ENCODE measurements around the gene TIGAR. TPM values are rescaled to one million over a fixed set of nuclear protein-coding genes. Genes with fewer than 3 reads are reported as not detected.

Gene TIGAR
- total RNA-seq, 3 donors from 2014 or later, result 2.9 to 7.5 (median 6.9) TPM

DNA sequence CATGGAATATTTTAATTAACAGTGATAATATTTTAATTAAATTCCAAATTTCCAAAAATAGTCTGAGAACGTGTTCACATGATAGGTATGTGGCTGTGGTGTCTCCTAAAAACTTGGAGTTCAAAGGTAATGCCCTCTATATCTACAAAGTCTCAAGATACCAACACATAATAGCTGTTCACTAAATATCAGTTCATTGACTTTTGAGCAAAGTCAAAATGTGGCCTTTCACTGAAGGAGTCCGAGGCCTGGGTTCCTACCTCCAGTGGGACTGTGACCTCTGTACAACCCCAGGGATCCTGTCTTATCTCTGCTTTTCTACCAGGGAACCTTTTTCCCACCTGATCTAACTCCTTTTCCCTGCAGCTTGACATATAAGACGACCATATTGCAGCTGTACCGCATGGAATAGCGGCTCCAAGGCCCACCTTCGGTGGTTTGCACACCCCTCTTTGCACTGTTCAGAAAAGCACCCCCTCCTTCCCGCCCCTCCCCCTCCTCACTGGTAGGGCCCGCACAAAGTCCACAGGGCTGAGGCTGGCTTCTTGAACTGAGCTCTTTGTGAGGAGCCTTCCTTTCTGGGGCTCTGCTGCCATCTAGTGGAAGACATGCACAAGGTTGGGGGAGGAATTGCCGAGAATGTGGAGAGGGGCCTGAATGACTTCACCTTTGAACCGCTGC lies 44.3 kb upstream of the TIGAR start:
- TF ChIP-seq, protein P1, sequence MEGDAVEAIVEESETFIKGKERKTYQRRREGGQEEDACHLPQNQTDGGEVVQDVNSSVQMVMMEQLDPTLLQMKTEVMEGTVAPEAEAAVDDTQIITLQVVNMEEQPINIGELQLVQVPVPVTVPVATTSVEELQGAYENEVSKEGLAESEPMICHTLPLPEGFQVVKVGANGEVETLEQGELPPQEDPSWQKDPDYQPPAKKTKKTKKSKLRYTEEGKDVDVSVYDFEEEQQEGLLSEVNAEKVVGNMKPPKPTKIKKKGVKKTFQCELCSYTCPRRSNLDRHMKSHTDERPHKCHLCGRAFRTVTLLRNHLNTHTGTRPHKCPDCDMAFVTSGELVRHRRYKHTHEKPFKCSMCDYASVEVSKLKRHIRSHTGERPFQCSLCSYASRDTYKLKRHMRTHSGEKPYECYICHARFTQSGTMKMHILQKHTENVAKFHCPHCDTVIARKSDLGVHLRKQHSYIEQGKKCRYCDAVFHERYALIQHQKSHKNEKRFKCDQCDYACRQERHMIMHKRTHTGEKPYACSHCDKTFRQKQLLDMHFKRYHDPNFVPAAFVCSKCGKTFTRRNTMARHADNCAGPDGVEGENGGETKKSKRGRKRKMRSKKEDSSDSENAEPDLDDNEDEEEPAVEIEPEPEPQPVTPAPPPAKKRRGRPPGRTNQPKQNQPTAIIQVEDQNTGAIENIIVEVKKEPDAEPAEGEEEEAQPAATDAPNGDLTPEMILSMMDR (IDR thresholded peaks at IDR 0.05), result peak; percentile 69 to 92 (median 91)
- TF ChIP-seq POLR2AphosphoS5 (IDR thresholded peaks at IDR 0.05) (peak in 2 of 3 donors; percentile 48 to 68), POLR2A (IDR thresholded peaks at IDR 0.05) (no peak)
- intact Hi-C loops (cut with DNase I; ENCODE audit: low total_unique reads), result no loop called here
- H3K27me3 ChIP-seq, result peaks cover 0 to 29% of the 10 kb centered on the region in 2 donors
- peak overlapping the region in 2 of 3 donors; percentile 62 to 78 for H3K4me3 ChIP-seq
- H3K27ac ChIP-seq, result peak overlapping the region in 1 of 2 donors; percentile 85
- H3K36me3 ChIP-seq, result no peaks in the 10 kb centered on the region
- peak in 1 of 2 donors; percentile 78 for DNase-seq (ENCODE audit: low spot score in 2 of 2)
- no peaks in the 10 kb centered on the region for H3K9me3 ChIP-seq
- H3K4me1 ChIP-seq, result no peaks in the 10 kb centered on the region

DNA sequence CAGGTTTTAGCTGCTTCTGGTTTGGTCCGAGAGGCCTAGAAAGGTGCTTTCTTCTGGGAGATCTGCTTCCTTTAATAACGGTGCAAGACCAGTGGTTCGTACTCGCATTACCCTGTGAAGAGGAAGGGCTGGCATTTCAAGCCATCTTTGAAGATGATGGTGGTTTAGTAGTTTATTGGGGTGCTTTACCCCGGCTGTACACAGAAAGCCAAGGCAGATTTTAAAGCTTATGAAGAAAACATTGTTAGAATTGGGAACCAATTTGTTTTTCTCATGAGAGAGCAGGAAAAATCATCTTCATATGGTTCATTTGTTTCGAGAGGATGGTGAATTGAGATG lies 43.8 kb upstream of the TIGAR start:
- Histone ChIP-seq H3K27me3 (peaks cover 0 to 27% of the 10 kb centered on the region in 2 donors), H3K4me3 (peak overlapping the region in 1 of 3 donors; percentile 24), H3K4me1 (no peaks in the 10 kb centered on the region), H3K36me3 (no peaks in the 10 kb centered on the region), H3K9me3 (no peaks in the 10 kb centered on the region), H3K27ac (peak overlapping the region in 1 of 2 donors; percentile 29)
- intact Hi-C loops (cut with DNase I; ENCODE audit: low total_unique reads), result no loop called here
- no peak for TF ChIP-seq POLR2AphosphoS5 (IDR thresholded peaks at IDR 0.05)
- TF ChIP-seq, protein P1 (IDR thresholded peaks at IDR 0.05), result peak in 1 of 3 donors; percentile 11
- DNase-seq (ENCODE audit: low spot score in 2 of 2), result no peak

DNA sequence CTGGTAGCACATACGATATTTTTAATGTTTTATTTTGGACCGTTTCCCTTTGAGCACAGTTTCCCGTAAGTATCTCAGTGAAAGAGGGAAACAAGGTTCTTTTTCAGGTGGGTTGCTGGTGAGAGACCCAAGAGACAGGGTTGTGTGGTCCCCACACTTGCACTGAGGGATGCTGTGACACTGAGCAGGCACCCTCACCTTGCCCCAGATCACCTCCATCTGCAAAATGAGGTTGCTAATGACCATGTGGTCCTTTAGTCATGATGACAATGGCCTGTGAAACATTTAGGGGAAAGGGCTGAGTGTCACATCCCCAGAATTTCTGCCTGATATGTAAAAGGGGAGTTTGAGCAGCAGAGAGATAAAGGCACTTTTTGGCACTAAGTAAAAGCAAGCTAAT lies 43.2 kb upstream of the TIGAR start:
- Histone ChIP-seq H3K9me3 (no peaks in the 10 kb centered on the region), H3K4me1 (no peaks in the 10 kb centered on the region), H3K4me3 (no peak overlapping the region), H3K27me3 (peaks cover 0 to 21% of the 10 kb centered on the region in 2 donors), H3K36me3 (no peaks in the 10 kb centered on the region), H3K27ac (no peak overlapping the region)
- intact Hi-C loops (cut with DNase I; ENCODE audit: low total_unique reads), result no loop called here
- DNase-seq (ENCODE audit: low spot score in 2 of 2), result no peak
- TF ChIP-seq, protein P1 (IDR thresholded peaks at IDR 0.05), result no peak
- TF ChIP-seq POLR2AphosphoS5 (IDR thresholded peaks at IDR 0.05) (no peak), POLR2A (IDR thresholded peaks at IDR 0.05) (no peak)

DNA sequence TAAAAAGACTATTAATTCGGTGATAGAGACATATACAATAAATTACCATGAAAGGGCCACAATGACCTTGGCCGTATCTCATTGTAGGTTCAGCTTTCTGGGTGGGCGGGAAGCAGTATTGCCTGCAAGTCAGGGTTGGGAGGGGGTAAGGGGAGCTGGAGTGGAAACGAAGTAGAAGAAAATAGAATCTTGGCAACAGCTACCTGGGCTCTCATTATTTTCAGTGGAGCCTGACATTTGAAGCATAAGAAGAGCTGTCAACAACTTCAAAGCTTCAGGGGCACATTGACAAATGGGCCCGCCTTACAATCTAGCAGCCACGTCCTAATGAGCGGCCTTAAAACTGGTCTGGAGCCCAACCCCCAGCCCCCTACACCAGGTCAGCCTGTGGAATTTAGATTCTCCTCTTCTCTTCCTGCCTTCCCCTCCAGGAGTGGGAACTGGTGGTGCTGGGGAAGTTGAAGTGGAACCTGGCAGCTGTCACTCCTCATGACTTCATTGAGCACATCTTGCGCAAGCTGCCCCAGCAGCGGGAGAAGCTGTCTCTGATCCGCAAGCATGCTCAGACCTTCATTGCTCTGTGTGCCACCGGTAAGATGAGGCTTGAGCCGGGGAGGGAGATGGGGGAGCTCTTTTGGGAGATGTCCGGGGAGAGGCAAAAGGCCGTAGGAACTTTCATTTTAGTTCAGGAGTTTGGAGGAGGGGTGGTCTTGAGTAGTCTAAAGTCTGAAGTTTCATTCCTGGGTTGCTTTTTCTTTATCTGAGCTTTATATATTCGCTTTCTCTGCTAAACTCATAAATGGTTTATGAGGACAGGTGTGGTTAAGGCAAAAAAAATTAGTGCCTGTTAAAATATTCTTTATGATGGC lies 42.5 kb upstream of the TIGAR start:
- H3K27ac ChIP-seq, result peak overlapping the region in 1 of 2 donors; percentile 11

DNA sequence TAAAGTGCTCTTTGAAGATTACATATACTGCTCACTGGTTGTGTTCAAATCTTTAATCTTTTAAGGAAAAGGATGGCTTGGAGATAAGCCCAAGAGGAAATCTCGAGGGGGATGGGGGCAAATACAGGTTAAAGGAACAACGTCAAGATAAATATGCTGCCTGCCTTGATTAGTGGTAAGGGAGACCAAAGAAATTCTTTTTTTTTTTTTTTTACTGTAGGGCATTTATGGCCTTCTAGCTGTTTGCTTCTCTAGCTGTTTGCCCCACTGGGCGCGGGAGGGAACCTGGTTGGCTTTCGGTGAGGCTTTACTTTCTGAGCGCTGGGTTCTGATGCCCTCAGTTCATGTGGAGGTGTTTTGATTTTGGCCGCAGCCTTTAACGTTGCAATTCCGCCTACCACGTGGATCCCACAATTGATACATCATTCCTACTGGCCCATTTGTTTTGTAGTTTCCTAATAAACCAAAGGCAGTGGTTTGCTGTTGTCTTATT lies 41.8 kb upstream of the TIGAR start:
- no peak for DNase-seq (ENCODE audit: low spot score in 2 of 2)
- H3K36me3 ChIP-seq, result no peaks in the 10 kb centered on the region
- no peaks in the 10 kb centered on the region for H3K4me1 ChIP-seq
- no peak overlapping the region for H3K4me3 ChIP-seq
- H3K27ac ChIP-seq, result no peak overlapping the region
- intact Hi-C loops (cut with DNase I; ENCODE audit: low total_unique reads), result no loop called here
- TF ChIP-seq, protein P1 (IDR thresholded peaks at IDR 0.05), result no peak
- no peak for TF ChIP-seq POLR2AphosphoS5 (IDR thresholded peaks at IDR 0.05)
- no peaks in the 10 kb centered on the region for H3K9me3 ChIP-seq
- H3K27me3 ChIP-seq, result peaks cover 0 to 9% of the 10 kb centered on the region in 2 donors

More for the DNA sequence above, 42.5 kb upstream of the TIGAR start:
- Histone ChIP-seq H3K4me3 (no peak overlapping the region), H3K4me1 (no peaks in the 10 kb centered on the region), H3K9me3 (no peaks in the 10 kb centered on the region), H3K36me3 (no peaks in the 10 kb centered on the region), H3K27me3 (peaks cover 0 to 15% of the 10 kb centered on the region in 2 donors)
- no peak for DNase-seq (ENCODE audit: low spot score in 2 of 2)
- intact Hi-C loops (cut with DNase I; ENCODE audit: low total_unique reads), result no loop called here
- no peak for TF ChIP-seq POLR2AphosphoS5 (IDR thresholded peaks at IDR 0.05)
